Trophoblast cell (in vitro differentiated cells and primary cell): Measurements from ENCODE around the gene PTPRM.

Source experiments
- DNase-seq, 2 donors: peaks; one replicate each; pipeline ENCODE4 v3.0.0-alpha.2; 2016
- H2AFZ ChIP-seq: 2 replicates; pipeline ENCODE4 v1.6.1; 2013; ENCODE audit warnings: low read length, moderate library complexity, mild to moderate bottlenecking; ENCODE audit not compliant: insufficient read depth, poor library complexity
- H2AK5ac ChIP-seq: 2 replicates; pipeline ENCODE4 v1.6.1; 2013; ENCODE audit warnings: mild to moderate bottlenecking, low read length
- H2BK120ac ChIP-seq: 2 replicates; pipeline ENCODE4 v1.6.1; 2013; ENCODE audit warnings: low read length, mild to moderate bottlenecking, moderate library complexity; ENCODE audit not compliant: insufficient read depth, poor library complexity
- H2BK12ac ChIP-seq: 2 replicates; pipeline ENCODE4 v1.6.1; 2013; ENCODE audit warnings: mild to moderate bottlenecking, low read length, moderate library complexity
- H2BK5ac ChIP-seq: 2 replicates; pipeline ENCODE4 v1.6.1; 2013; ENCODE audit warnings: low read length, low read depth, moderate library complexity, mild to moderate bottlenecking; ENCODE audit not compliant: poor library complexity
- H3K14ac ChIP-seq: 2 replicates; pipeline ENCODE4 v1.6.1; 2013; ENCODE audit warnings: mild to moderate bottlenecking, low read length
- H3K18ac ChIP-seq: 2 replicates; pipeline ENCODE4 v1.6.1; 2013; ENCODE audit warnings: mild to moderate bottlenecking, low read length
- H3K23ac ChIP-seq: 2 replicates; pipeline ENCODE4 v1.6.1; 2013; ENCODE audit warnings: low read length
- H3K27ac ChIP-seq: 2 replicates; pipeline ENCODE4 v1.5.1; 2013; ENCODE audit warnings: low read depth, mild to moderate bottlenecking, inconsistent platforms, low read length, moderate library complexity
- H3K27me3 ChIP-seq: 2 replicates; pipeline ENCODE4 v1.6.1; 2013; ENCODE audit warnings: inconsistent platforms, mild to moderate bottlenecking, low read length, moderate library complexity; ENCODE audit not compliant: insufficient read depth
- H3K36me3 ChIP-seq, 2 experiments: 1 replicate in 1 of 2; 2 replicates in 1 of 2; pipeline ENCODE4 v1.6.1; 2013; ENCODE audit warnings: low read length in 2 of 2, mild to moderate bottlenecking in 2 of 2, moderate library complexity in 1 of 2; ENCODE audit not compliant: insufficient read depth in 2 of 2, control insufficient read depth in 1 of 2
- H3K4ac ChIP-seq: 2 replicates; pipeline ENCODE4 v1.6.1; 2013; ENCODE audit warnings: low read depth, mild to moderate bottlenecking, low read length, moderate library complexity
- H3K4me1 ChIP-seq, 2 experiments: 1 replicate in 1 of 2; 2 replicates in 1 of 2; pipeline ENCODE4 v1.6.1; 2013; ENCODE audit warnings: low read length in 2 of 2, mild to moderate bottlenecking in 2 of 2, moderate library complexity in 1 of 2; ENCODE audit not compliant: insufficient read depth in 2 of 2, control insufficient read depth in 1 of 2
- H3K4me2 ChIP-seq: 2 replicates; pipeline ENCODE4 v1.6.1; 2013; ENCODE audit warnings: inconsistent platforms, mild to moderate bottlenecking, low read length, moderate library complexity
- H3K4me3 ChIP-seq: 2 replicates; pipeline ENCODE4 v1.5.1; 2013; ENCODE audit warnings: mild to moderate bottlenecking, low read depth, low read length, inconsistent platforms
- H3K79me1 ChIP-seq: one replicate; pipeline ENCODE4 v1.6.1; 2013; ENCODE audit warnings: low read length
- H3K79me2 ChIP-seq: 2 replicates; pipeline ENCODE4 v1.6.1; 2013; ENCODE audit warnings: low read length, mild to moderate bottlenecking; ENCODE audit not compliant: control insufficient read depth, insufficient read depth, poor library complexity
- H3K9ac ChIP-seq: 2 replicates; pipeline ENCODE4 v1.6.1; 2013; ENCODE audit warnings: mild to moderate bottlenecking, low read length
- H3K9me3 ChIP-seq: 2 replicates; pipeline ENCODE4 v1.6.1; 2013; ENCODE audit warnings: low read depth, mild to moderate bottlenecking, control low read depth, inconsistent platforms, low read length; ENCODE audit not compliant: insufficient read depth
- H4K12ac ChIP-seq: 2 replicates; pipeline ENCODE4 v1.6.1; 2013; ENCODE audit warnings: low read depth, mild to moderate bottlenecking, low read length, moderate library complexity
- H4K8ac ChIP-seq: 2 replicates; pipeline ENCODE4 v1.6.1; 2013; ENCODE audit warnings: low read depth, mild to moderate bottlenecking, low read length, moderate library complexity
- H4K91ac ChIP-seq: one replicate; pipeline ENCODE4 v1.6.1; 2013; ENCODE audit warnings: low read depth, mild to moderate bottlenecking, low read length, moderate library complexity
- WGBS: extraction: QIAGEN DNeasy Blood & Tissue Kit; methylation state at CpG from one replicate; pipeline ENCODE4 v1.1.7; 2013; ENCODE audit warnings: missing lambda C conversion rate; ENCODE audit not compliant: insufficient read length, insufficient coverage; ENCODE audit errors: extremely low coverage; 5-methylcytosine and 5-hydroxymethylcytosine counted together

Gene PTPRM

GRCh38 chr18:8249811-8250210 is 682.7 kb downstream of the PTPRM start:
- Histone ChIP-seq H4K91ac (no peak overlapping the region), H2BK120ac (no peak overlapping the region), H2AFZ (no peak overlapping the region), H3K79me1 (no peaks in the 10 kb centered on the region), H3K36me3 (peaks cover 0 to 2% of the 10 kb centered on the region in 2 experiments), H3K14ac (no peak overlapping the region), H3K4ac (no peak overlapping the region), H3K23ac (no peak overlapping the region), H3K4me3 (no peak overlapping the region), H3K4me2 (no peak overlapping the region), H3K4me1 (peaks cover 6 to 12% of the 10 kb centered on the region in 2 experiments), H3K18ac (no peak overlapping the region), H4K12ac (no peak overlapping the region), H2BK5ac (no peak overlapping the region), H2AK5ac (no peak overlapping the region), H3K27ac (no peak overlapping the region), H2BK12ac (no peak overlapping the region), H3K27me3 (no peaks in the 10 kb centered on the region), H4K8ac (no peak overlapping the region), H3K79me2 (no peaks in the 10 kb centered on the region), H3K9ac (no peak overlapping the region), H3K9me3 (no peaks in the 10 kb centered on the region)
- DNase-seq, result no peak
- WGBS, result no CpG with 5 or more reads among the region's 2 CpGs

GRCh38 chr18:8252371-8252770 is 685.3 kb downstream of the PTPRM start:
- peaks cover 6 to 16% of the 10 kb centered on the region in 2 experiments for H3K4me1 ChIP-seq

GRCh38 chr18:8253944-8254343 is 686.8 kb downstream of the PTPRM start:
- Histone ChIP-seq H2BK12ac (no peak overlapping the region), H3K79me1 (no peaks in the 10 kb centered on the region), H4K91ac (no peak overlapping the region), H3K9me3 (peaks cover 2% of the 10 kb centered on the region), H2BK5ac (no peak overlapping the region), H3K4me3 (no peak overlapping the region), H2AFZ (no peak overlapping the region), H3K4me2 (no peak overlapping the region), H3K27me3 (no peaks in the 10 kb centered on the region), H3K14ac (no peak overlapping the region), H2BK120ac (no peak overlapping the region), H3K36me3 (no peaks in the 10 kb centered on the region), H3K79me2 (no peaks in the 10 kb centered on the region), H3K23ac (no peak overlapping the region), H4K12ac (no peak overlapping the region), H3K27ac (peak overlapping the region; percentile 45), H3K4me1 (peaks cover 6 to 16% of the 10 kb centered on the region in 2 experiments), H3K9ac (no peak overlapping the region), H3K4ac (no peak overlapping the region), H2AK5ac (no peak overlapping the region), H3K18ac (no peak overlapping the region), H4K8ac (no peak overlapping the region)
- WGBS, result no CpG with 5 or more reads among the region's 1 CpG
- DNase-seq, result no peak

More at GRCh38 chr18:8252371-8252770, 685.3 kb downstream of the PTPRM start:
- Histone ChIP-seq H4K91ac (no peak overlapping the region), H2BK5ac (no peak overlapping the region), H3K18ac (no peak overlapping the region), H3K79me2 (no peaks in the 10 kb centered on the region), H3K27ac (no peak overlapping the region), H3K23ac (no peak overlapping the region), H2BK120ac (no peak overlapping the region), H3K27me3 (no peaks in the 10 kb centered on the region), H3K14ac (no peak overlapping the region), H2AFZ (no peak overlapping the region), H3K9ac (no peak overlapping the region), H3K9me3 (peaks cover 2% of the 10 kb centered on the region), H4K12ac (no peak overlapping the region), H3K79me1 (no peaks in the 10 kb centered on the region), H4K8ac (no peak overlapping the region), H2AK5ac (no peak overlapping the region), H3K4me3 (no peak overlapping the region), H2BK12ac (no peak overlapping the region), H3K4ac (no peak overlapping the region), H3K36me3 (no peaks in the 10 kb centered on the region), H3K4me2 (no peak overlapping the region)
- no CpG with 5 or more reads among the region's 3 CpGs for WGBS
- no peak for DNase-seq

- Histone ChIP-seq H3K27ac (peak overlapping the region; percentile 3), H2BK5ac (no peak overlapping the region), H4K12ac (no peak overlapping the region), H4K8ac (no peak overlapping the region), H3K14ac (no peak overlapping the region), H3K9me3 (peaks cover 2% of the 10 kb centered on the region), H4K91ac (no peak overlapping the region), H2BK12ac (no peak overlapping the region), H3K4me2 (peak overlapping the region; percentile 28), H3K4ac (no peak overlapping the region), H2AFZ (no peak overlapping the region), H2AK5ac (no peak overlapping the region), H3K36me3 (no peaks in the 10 kb centered on the region), H3K27me3 (no peaks in the 10 kb centered on the region), H3K23ac (no peak overlapping the region), H3K79me2 (no peaks in the 10 kb centered on the region), H3K4me1 (peaks cover 6 to 16% of the 10 kb centered on the region in 2 experiments), H3K9ac (no peak overlapping the region), H3K18ac (no peak overlapping the region), H2BK120ac (no peak overlapping the region), H3K79me1 (no peaks in the 10 kb centered on the region), H3K4me3 (no peak overlapping the region)
- no peak for DNase-seq
- no CpG with 5 or more reads among the region's 2 CpGs for WGBS
These were observed 687.5 kb downstream of the PTPRM start for GRCh38 chr18:8254654-8255053.
